IMR-90 (cell line): Measurements from ENCODE around the gene OVOL1. TPM values are rescaled to one million over a fixed set of nuclear protein-coding genes. Genes with fewer than 3 reads are reported as not detected.

Experiments used
- ATAC-seq: fragments of 200-7000 bp; cut with Tn5 transposase; 2 replicates; pipeline ENCODE4 v1.9.1; 2020; ENCODE audit warnings: low read depth, mild to moderate bottlenecking, moderate library complexity
- BruUV-seq: library from RNA; stranded (reverse); fragments of 400-500 nt; replicated peaks from 2 replicates; lab custom pipeline; 2021; lab: Mats Ljungman, UMichigan
- CTCF ChIA-PET: fragments of 300-600 bp; formaldehyde crosslinking; extraction: SDS; loops from one replicate; lab custom pipeline; 2021; ENCODE audit warnings: antibody characterized with exemption; lab: Yijun Ruan, JAX
- POLR2A ChIA-PET: fragments of 300-600 bp; sonication (Branson Sonifier 250); formaldehyde crosslinking; loops from one replicate; lab custom pipeline; 2022; ENCODE audit warnings: antibody characterized with exemption; ENCODE audit not compliant: unreplicated experiment; lab: Charles Lee
- DNase-seq: peaks from one replicate; pipeline ENCODE4 v3.0.0; 2013
- H2AFZ ChIP-seq: replicated peaks from 2 replicates; pipeline ENCODE3; 2013; ENCODE audit warnings: low read length, mild to moderate bottlenecking; ENCODE audit not compliant: poor library complexity
- H2AK5ac ChIP-seq: 2 replicates; pipeline ENCODE4 v1.6.1; 2013; ENCODE audit warnings: low read depth, low read length, inconsistent platforms
- H2AK9ac ChIP-seq: replicated peaks from 2 replicates; pipeline ENCODE3; 2013; ENCODE audit warnings: mild to moderate bottlenecking, low read depth, low read length, moderate library complexity; ENCODE audit not compliant: poor library complexity
- H2BK120ac ChIP-seq: 2 replicates; pipeline ENCODE4 v1.6.1; 2013; ENCODE audit warnings: low read depth, low read length, inconsistent platforms
- H2BK15ac ChIP-seq: 3 replicates; pipeline ENCODE4 v1.6.1; 2013; ENCODE audit warnings: low read depth, low read length, inconsistent platforms
- H2BK20ac ChIP-seq: 2 replicates; pipeline ENCODE4 v1.6.1; 2013; ENCODE audit warnings: low read depth, mild to moderate bottlenecking, inconsistent platforms, low read length, moderate library complexity
- H2BK5ac ChIP-seq: 2 replicates; pipeline ENCODE4 v1.6.1; 2013; ENCODE audit warnings: mild to moderate bottlenecking, low read depth, low read length, inconsistent platforms; ENCODE audit not compliant: poor library complexity, severe bottlenecking
- H3K14ac ChIP-seq: replicated peaks from 2 replicates; pipeline ENCODE4 v1.6.1; 2013; ENCODE audit warnings: low read depth, low read length, inconsistent platforms
- H3K18ac ChIP-seq: 2 replicates; pipeline ENCODE4 v1.6.1; 2013; ENCODE audit warnings: low read depth, low read length, control low read depth
- H3K23ac ChIP-seq: 2 replicates; pipeline ENCODE4 v1.6.1; 2013; ENCODE audit warnings: low read depth, low read length, inconsistent platforms
- H3K27ac ChIP-seq: 2 replicates; pipeline ENCODE4 v1.5.1; 2013; ENCODE audit warnings: mild to moderate bottlenecking, control low read depth, low read length; ENCODE audit not compliant: insufficient read depth
- H3K27me3 ChIP-seq: 2 replicates; pipeline ENCODE4 v1.6.1; 2013; ENCODE audit warnings: low read length; ENCODE audit not compliant: control insufficient read depth, insufficient read depth
- H3K36me3 ChIP-seq: 2 replicates; pipeline ENCODE4 v1.6.1; 2013; ENCODE audit warnings: low read length, mixed read lengths; ENCODE audit not compliant: control insufficient read depth, insufficient read depth
- H3K4ac ChIP-seq: 2 replicates; pipeline ENCODE4 v1.6.1; 2013; ENCODE audit warnings: low read depth, low read length, inconsistent platforms
- H3K4me1 ChIP-seq: 2 replicates; pipeline ENCODE4 v1.6.1; 2013; ENCODE audit warnings: low read length, mixed read lengths; ENCODE audit not compliant: control insufficient read depth, insufficient read depth
- H3K4me2 ChIP-seq: 2 replicates; pipeline ENCODE4 v1.6.1; 2013; ENCODE audit warnings: low read depth, mild to moderate bottlenecking, control low read depth, low read length, moderate library complexity
- H3K4me3 ChIP-seq: 2 replicates; pipeline ENCODE4 v1.5.1; 2013; ENCODE audit warnings: low read depth, mild to moderate bottlenecking, control low read depth, low read length, moderate library complexity; ENCODE audit not compliant: insufficient read depth
- H3K56ac ChIP-seq: 2 replicates; pipeline ENCODE4 v1.6.1; 2013; ENCODE audit warnings: low read length, inconsistent platforms; ENCODE audit not compliant: insufficient read depth; ENCODE audit errors: extremely low read depth
- H3K79me1 ChIP-seq, 2 experiments: 2 replicates each; pipeline ENCODE4 v1.6.1; 2013; ENCODE audit warnings: low read length in 2 of 2, inconsistent platforms in 1 of 2, low read depth in 1 of 2
- H3K9ac ChIP-seq: 2 replicates; pipeline ENCODE4 v1.6.1; 2013; ENCODE audit warnings: low read depth, low read length, control low read depth
- H3K9me1 ChIP-seq: 2 replicates; pipeline ENCODE4 v1.6.1; 2013; ENCODE audit warnings: low read length, inconsistent platforms; ENCODE audit not compliant: insufficient read depth
- H3K9me3 ChIP-seq: 2 replicates; pipeline ENCODE4 v1.6.1; 2013; ENCODE audit warnings: low read length; ENCODE audit not compliant: control insufficient read depth, insufficient read depth
- H4K20me1 ChIP-seq: 2 replicates; pipeline ENCODE4 v1.6.1; 2013; ENCODE audit warnings: low read length, inconsistent platforms; ENCODE audit not compliant: insufficient read depth
- H4K5ac ChIP-seq: 2 replicates; pipeline ENCODE4 v1.6.1; 2013; ENCODE audit warnings: mild to moderate bottlenecking, low read depth, low read length, control low read depth
- H4K8ac ChIP-seq, 2 experiments: 2 replicates each; pipeline ENCODE4 v1.6.1; 2013; ENCODE audit warnings: low read depth in 2 of 2, low read length in 2 of 2, control low read depth in 1 of 2, inconsistent platforms in 1 of 2
- H4K91ac ChIP-seq: 2 replicates; pipeline ENCODE4 v1.6.1; 2013; ENCODE audit warnings: low read depth, low read length, inconsistent platforms; ENCODE audit not compliant: insufficient read depth
- CEBPB ChIP-seq: IDR thresholded peaks from 2 replicates; pipeline ENCODE4 v1.6.1; 2012; ENCODE audit warnings: low read depth, low read length, improper control_type of control experiment
- CTCF ChIP-seq: conservative IDR thresholded peaks from 2 replicates; pipeline ENCODE4 v1.5.1; 2012; ENCODE audit warnings: mild to moderate bottlenecking, low read depth, low read length, improper control_type of control experiment
- ELK1 ChIP-seq: fragments of 150-350 bp; IDR thresholded peaks from 2 replicates; pipeline ENCODE4 v1.6.1; 2016; ENCODE audit warnings: low read depth, mild to moderate bottlenecking, low read length, moderate library complexity, borderline replicate concordance
- FOS ChIP-seq: fragments of 150-350 bp; IDR thresholded peaks from 2 replicates; pipeline ENCODE4 v1.6.1; 2016; ENCODE audit warnings: low read depth, low read length
- MAFK ChIP-seq: IDR thresholded peaks from 2 replicates; pipeline ENCODE4 v1.6.1; 2012; ENCODE audit warnings: low read depth, low read length, improper control_type of control experiment
- MXI1 ChIP-seq: IDR thresholded peaks from 2 replicates; pipeline ENCODE4 v1.6.1; 2012; ENCODE audit warnings: low read depth, mild to moderate bottlenecking, low read length, moderate library complexity, borderline replicate concordance
- NFE2L2 ChIP-seq: fragments of 150-350 bp; IDR thresholded peaks from 2 replicates; pipeline ENCODE4 v1.6.1; 2016; ENCODE audit warnings: low read depth, mild to moderate bottlenecking, low read length
- POLR2A ChIP-seq: IDR thresholded peaks from 2 replicates; pipeline ENCODE4 v1.6.1; 2012; ENCODE audit warnings: mild to moderate bottlenecking, low read depth, low read length
- RCOR1 ChIP-seq: IDR thresholded peaks from 2 replicates; pipeline ENCODE4 v1.6.1; 2012; ENCODE audit warnings: mild to moderate bottlenecking, low read length, improper control_type of control experiment; ENCODE audit not compliant: insufficient replicate concordance
- RFX5 ChIP-seq: IDR thresholded peaks from 2 replicates; pipeline ENCODE4 v1.8.0; 2012; ENCODE audit warnings: low read depth, mild to moderate bottlenecking, low read length, moderate library complexity
- SMC3 ChIP-seq: fragments of 150-350 bp; IDR thresholded peaks from 2 replicates; pipeline ENCODE4 v1.6.1; 2016; ENCODE audit warnings: low read depth, mild to moderate bottlenecking, antibody characterized with exemption, low read length, moderate library complexity
- USF2 ChIP-seq: fragments of 150-350 bp; IDR thresholded peaks from 2 replicates; pipeline ENCODE4 v1.6.1; 2017; ENCODE audit warnings: mild to moderate bottlenecking, antibody characterized with exemption, low read length, low read depth
- WGBS, 2 experiments: methylation state at CpG; one replicate each; pipeline versions ENCODE4 v1.1.5 to v1.1.7; 2013; ENCODE audit warnings: missing lambda C conversion rate in 2 of 2; ENCODE audit not compliant: insufficient read length in 1 of 2; ENCODE audit errors: extremely low coverage in 2 of 2; 5-methylcytosine and 5-hydroxymethylcytosine counted together
- dilution Hi-C: fragments of 300-500 bp; cut with HindIII; formaldehyde crosslinking; loops from one replicate; pipeline ENCODE4 v1.14.3; 2018; ENCODE audit warnings: low sequenced_read_pairs; ENCODE audit not compliant: unreplicated experiment
- in situ Hi-C: fragments of 300-500 bp; cut with MboI; formaldehyde crosslinking; loops from 3 replicates; pipeline ENCODE4 v1.14.3; 2019; ENCODE audit warnings: low sequenced_read_pairs, inconsistent platforms, mixed read lengths
- intact Hi-C: fragments of 100-400 bp; cut with micrococcal nuclease; formaldehyde crosslinking; loops from 2 replicates; pipeline ENCODE4 v1.10.0; 2022
- polyA plus RNA-seq, 3 experiments: library from polyadenylated mRNA; depleted of rRNA; stranded (reverse); fragments of >200 nt; gene quantifications; 2 replicates each; pipeline ENCODE4 v1.2.3, GENCODE V29; 2012; ENCODE audit warnings: low replicate concordance in 1 of 3
- total RNA-seq: library from RNA; depleted of rRNA; stranded (reverse); fragments of >200 nt; gene quantifications from 2 replicates; pipeline ENCODE4 v1.2.3, GENCODE V29; 2012

Gene OVOL1
- total and polyA plus RNA-seq, 2 of the 4 experiments (the other 2 are of a cell fraction): not detected

- H3K27ac ChIP-seq: no peak overlapping the region
- ATAC-seq (no peak), DNase-seq (no peak)
- H2BK20ac ChIP-seq: no peak overlapping the region
- ChIA-PET CTCF (no interaction called here), POLR2A (no interaction called here)
- no peak overlapping the region for H3K14ac ChIP-seq
- no peak overlapping the region for H3K18ac ChIP-seq
- H3K27me3 ChIP-seq: peaks cover 1% of the 10 kb centered on the region
- no peak overlapping the region for H4K5ac ChIP-seq
- no peaks in the 10 kb centered on the region for H3K79me1 ChIP-seq
- no peak overlapping the region for H4K8ac ChIP-seq
- H3K9me3 ChIP-seq: no peaks in the 10 kb centered on the region
- no peak overlapping the region for H4K91ac ChIP-seq
- H2BK15ac ChIP-seq: no peak overlapping the region
- BruUV-seq: no TSS peak
- no peak overlapping the region for H3K4me3 ChIP-seq
- H3K4ac ChIP-seq: no peak overlapping the region
- H2BK120ac ChIP-seq: no peak overlapping the region
- in situ Hi-C loops (no loop called here), intact Hi-C loops (no loop called here), dilution Hi-C loops (no loop called here)
- no peak overlapping the region for H3K56ac ChIP-seq
- H3K36me3 ChIP-seq: no peaks in the 10 kb centered on the region
- H3K9me1 ChIP-seq: peaks cover 2% of the 10 kb centered on the region; the same call in 1 of the 2 replicates
- no CpG with 5 or more reads among the region's 2 CpGs for WGBS, 2 experiments
- no peaks in the 10 kb centered on the region for H4K20me1 ChIP-seq
- H3K9ac ChIP-seq: no peak overlapping the region
- no peak overlapping the region for H3K23ac ChIP-seq
- no peak overlapping the region for H2AFZ ChIP-seq
- no peak for TF ChIP-seq POLR2A
- no peak for TF ChIP-seq MXI1
- no peak for TF ChIP-seq ELK1
- no peak for TF ChIP-seq CTCF
- no peak for TF ChIP-seq NFE2L2
- TF ChIP-seq RCOR1: no peak
- no peak for TF ChIP-seq SMC3
- no peak for TF ChIP-seq RFX5
- no peak for TF ChIP-seq FOS
- no peak for TF ChIP-seq MAFK
- no peak for TF ChIP-seq USF2
- TF ChIP-seq CEBPB: no peak
- no peak overlapping the region for H2BK5ac ChIP-seq
- no peak overlapping the region for H3K4me2 ChIP-seq
- H3K4me1 ChIP-seq: no peaks in the 10 kb centered on the region
- no peak overlapping the region for H2AK9ac ChIP-seq
- no peak overlapping the region for H2AK5ac ChIP-seq
Observed at GRCh38 chr11:65739022-65739421, 47.8 kb upstream of the OVOL1 start.
